SKM-1 treated with dmso at 0.1 percent for 144 hours (cell line): ENCODE measurements around the gene IL19.

Experiments used
- DNase-seq: peaks from one replicate; lab custom pipeline; 2025; ENCODE audit not compliant: unreplicated experiment; lab: John Stamatoyannopoulos, UW

The IL19 gene

GRCh38 chr1:206885341-206886060 is 114.9 kb downstream of the IL19 start:
- DNase-seq, result no peak

DNA sequence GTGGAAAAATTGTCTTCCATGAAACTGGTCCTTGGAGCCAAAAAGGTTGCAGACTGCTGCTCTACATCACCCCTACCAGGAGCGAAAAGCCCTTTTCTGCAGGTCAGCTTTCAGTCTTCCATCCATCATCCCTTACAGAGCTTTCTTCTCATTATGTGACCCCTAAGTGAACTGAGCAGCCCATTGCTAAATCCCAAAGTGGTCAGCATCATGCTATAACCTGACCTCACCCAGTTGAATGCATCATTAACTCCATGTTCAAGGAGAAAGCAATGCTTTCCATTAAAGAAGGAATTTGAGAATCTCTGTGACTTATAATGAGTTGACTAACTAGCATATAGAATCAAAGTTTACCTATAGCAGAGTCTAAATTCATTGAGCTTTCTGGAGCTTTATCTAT is 116.3 kb downstream of the IL19 start:
- DNase-seq, result no peak

GRCh38 chr1:206887701-206888100 is 117.1 kb downstream of the IL19 start:
- no peak for DNase-seq

DNA sequence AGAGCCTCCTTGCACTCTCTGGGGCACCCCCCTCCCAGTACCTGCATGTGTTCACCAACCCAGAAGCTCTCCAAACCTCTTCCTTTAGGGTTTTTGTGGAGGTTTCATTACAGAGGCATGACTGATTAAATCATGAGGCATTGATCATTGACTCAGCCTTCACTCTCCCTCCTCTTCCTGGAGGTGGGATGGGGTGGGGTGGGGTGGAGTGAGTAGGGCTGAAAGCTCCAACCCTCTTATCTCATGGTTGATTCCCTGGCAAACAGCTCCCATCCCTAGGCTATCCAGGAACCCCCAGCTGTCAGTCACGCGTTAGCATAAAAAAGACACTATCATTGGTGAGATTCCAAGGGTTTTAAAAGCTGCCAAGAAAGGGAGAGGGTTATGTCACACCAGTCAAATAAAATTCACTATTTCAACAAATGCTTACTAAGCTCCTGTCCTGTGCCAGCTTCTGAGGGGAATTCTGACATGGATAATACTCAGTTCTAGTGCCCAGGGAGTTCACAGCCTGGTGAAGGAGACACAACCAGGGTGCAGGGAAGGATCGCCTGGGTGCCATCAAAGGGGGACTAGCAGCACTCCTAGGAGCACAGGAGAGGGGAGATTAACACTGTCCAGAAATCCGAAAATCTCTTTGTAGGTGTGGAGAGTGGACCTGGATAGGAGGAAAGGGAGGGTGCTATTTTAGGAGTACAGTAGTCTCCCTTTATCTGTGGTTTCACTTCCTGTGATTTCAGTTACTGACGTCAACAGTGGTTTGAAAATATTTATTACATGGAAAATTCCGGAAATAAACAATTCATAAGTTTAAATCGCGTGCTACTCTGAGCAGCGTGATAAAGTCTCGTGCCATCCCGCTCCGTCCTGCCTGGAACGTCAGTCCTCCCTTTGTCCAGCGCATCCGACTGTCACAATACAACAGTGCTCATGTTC is 119.8 kb downstream of the IL19 start:
- DNase-seq, result no peak

GRCh38 chr1:206891412-206891811 is 120.8 kb downstream of the IL19 start:
- no peak for DNase-seq
